HEK293 (cell line): ENCODE data around the gene CDX2.

Experiments
- CTCF ChIA-PET: fragments of 350-600 bp; formaldehyde crosslinking; extraction: SDS; loops from one replicate; lab custom pipeline; 2021; ENCODE audit warnings: antibody characterized with exemption; lab: Yijun Ruan, JAX
- POLR2A ChIA-PET: fragments of 300-600 bp; formaldehyde crosslinking; extraction: SDS; loops from one replicate; lab custom pipeline; 2020; ENCODE audit warnings: antibody characterized with exemption, inconsistent platforms; lab: Yijun Ruan, JAX
- H3K27ac ChIP-seq: fragments of 200-500 bp; sonication (Bioruptor generic); 2 replicates; pipeline ENCODE4 v1.5.1; 2014; ENCODE audit warnings: low read depth, low read length, control low read depth, inconsistent platforms; ENCODE audit errors: extremely low read depth
- H3K36me3 ChIP-seq, 2 experiments: fragments of 200-500 bp in 1 of 2; sonication (Bioruptor generic) in 1 of 2; 1 replicate in 1 of 2; 2 replicates in 1 of 2; pipeline ENCODE4 v1.5.1; 2014 to 2017; ENCODE audit warnings: inconsistent platforms in 2 of 2, low read length in 2 of 2; ENCODE audit not compliant: control insufficient read depth in 2 of 2, insufficient read depth in 1 of 2
- H3K4me1 ChIP-seq: fragments of 200-500 bp; sonication (Bioruptor generic); 2 replicates; pipeline ENCODE4 v1.5.1; 2014; ENCODE audit warnings: mild to moderate bottlenecking, low read length, inconsistent platforms; ENCODE audit not compliant: control insufficient read depth, insufficient read depth
- H3K4me3 ChIP-seq: 2 replicates; pipeline ENCODE4 v1.5.1; 2011; ENCODE audit warnings: low read depth, mild to moderate bottlenecking, control low read depth, low read length, moderate library complexity
- H3K9me3 ChIP-seq: fragments of 200-500 bp; sonication (Bioruptor generic); 2 replicates; pipeline ENCODE4 v1.5.1; 2014; ENCODE audit warnings: low read depth, low read length, inconsistent platforms; ENCODE audit not compliant: control insufficient read depth, insufficient read depth
- AEBP2 ChIP-seq: fragments of 450-650 bp; formaldehyde crosslinking; IDR thresholded peaks from 2 replicates; pipeline ENCODE4 v1.5.1; 2016; ENCODE audit warnings: missing biosample characterization, missing genetic modification characterization, borderline replicate concordance
- MEIS1 ChIP-seq: sonication (generic); formaldehyde crosslinking; IDR thresholded peaks from 2 replicates; pipeline ENCODE4 v1.8.1; 2022; ENCODE audit warnings: missing genetic modification reagents, mild to moderate bottlenecking, borderline replicate concordance
- PATZ1 ChIP-seq: fragments of 450-650 bp; formaldehyde crosslinking; IDR thresholded peaks from 2 replicates; pipeline ENCODE4 v1.5.1; 2016; ENCODE audit warnings: missing biosample characterization, missing genetic modification characterization
- PRDM2 ChIP-seq: fragments of 450-650 bp; formaldehyde crosslinking; IDR thresholded peaks from 2 replicates; pipeline ENCODE4 v1.5.1; 2016; ENCODE audit warnings: missing biosample characterization, missing genetic modification characterization, borderline replicate concordance
- SP7 ChIP-seq: fragments of 450-650 bp; formaldehyde crosslinking; IDR thresholded peaks from 2 replicates; pipeline ENCODE4 v1.5.1; 2016; ENCODE audit warnings: missing biosample characterization, missing genetic modification characterization
- YY2 ChIP-seq: fragments of 450-650 bp; formaldehyde crosslinking; IDR thresholded peaks from 2 replicates; pipeline ENCODE4 v1.5.1; 2016; ENCODE audit warnings: missing biosample characterization, missing genetic modification characterization
- ZBTB7A ChIP-seq: fragments of 450-650 bp; formaldehyde crosslinking; IDR thresholded peaks from 2 replicates; pipeline ENCODE4 v1.5.1; 2016; ENCODE audit warnings: low read depth, missing biosample characterization, missing genetic modification characterization
- ZNF132 ChIP-seq: fragments of 450-650 bp; formaldehyde crosslinking; IDR thresholded peaks from 2 replicates; pipeline ENCODE4 v1.5.1; 2017; ENCODE audit warnings: missing biosample characterization, missing genetic modification characterization, borderline replicate concordance
- ZNF23 ChIP-seq: fragments of 450-650 bp; formaldehyde crosslinking; IDR thresholded peaks from 2 replicates; pipeline ENCODE4 v1.5.1; 2016; ENCODE audit warnings: missing biosample characterization, missing genetic modification characterization, borderline replicate concordance
- ZNF426 ChIP-seq: fragments of 450-650 bp; formaldehyde crosslinking; IDR thresholded peaks from 2 replicates; pipeline ENCODE4 v1.5.1; 2017; ENCODE audit warnings: missing biosample characterization, missing genetic modification characterization, mild to moderate bottlenecking, inconsistent platforms, moderate library complexity
- ZNF518A ChIP-seq: fragments of 450-650 bp; formaldehyde crosslinking; conservative IDR thresholded peaks from 2 replicates; pipeline ENCODE4 v1.5.1; 2016; ENCODE audit warnings: low read depth, missing biosample characterization, missing genetic modification characterization
- ZNF549 ChIP-seq: fragments of 450-650 bp; IDR thresholded peaks from 2 replicates; pipeline ENCODE4 v1.5.1; 2018; ENCODE audit warnings: missing biosample characterization, missing genetic modification characterization, mild to moderate bottlenecking, inconsistent platforms, moderate library complexity
- ZNF664 ChIP-seq: fragments of 450-650 bp; formaldehyde crosslinking; IDR thresholded peaks from 2 replicates; pipeline ENCODE4 v1.5.1; 2016; ENCODE audit warnings: missing biosample characterization, missing genetic modification characterization
- TF ChIP-seq, protein P1 (sequence below): fragments of 450-650 bp; formaldehyde crosslinking; IDR thresholded peaks from 2 replicates; pipeline ENCODE4 v1.5.1; 2016; ENCODE audit warnings: missing biosample characterization, missing genetic modification characterization

The CDX2 gene

DNA sequence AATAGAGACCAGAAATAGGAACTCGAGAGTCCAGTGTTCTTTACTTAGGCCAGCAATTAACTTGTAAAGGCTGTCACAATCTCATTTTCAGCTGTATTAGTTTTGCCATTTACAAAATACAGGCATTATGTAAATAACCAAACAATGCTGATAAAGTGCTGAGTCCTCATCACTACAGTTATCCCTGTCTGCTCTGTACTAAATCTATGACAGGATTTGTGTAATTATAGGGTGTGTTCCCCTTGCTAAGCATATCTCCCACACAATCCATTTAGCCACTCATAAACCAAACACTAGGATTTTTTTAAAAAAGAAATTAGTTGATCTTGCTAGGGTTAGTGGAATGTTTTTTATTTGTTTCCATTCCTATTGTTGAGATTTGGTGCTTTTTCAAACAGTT lies 26.1 kb downstream of the CDX2 start:
- ChIA-PET POLR2A (no interaction called here), CTCF (interaction anchor here (0.7 to 2.0 kb wide), 5 partner anchors 11 to 606 kb away, joined by 3 to 7 read pairs (median 3); partner anchors contain the start of gene PDX1)
- TF ChIP-seq YY2 (tag by site-specific recombination) (no peak), SP7 (tag by site-specific recombination) (peak; percentile 74; the same call in 1 of the 2 replicates), PATZ1 (tag by site-specific recombination) (no peak), ZNF664 (tag by site-specific recombination) (no peak), ZNF549 (tag by site-specific recombination) (no peak)
- Histone ChIP-seq H3K4me1 (no peaks in the 10 kb centered on the region), H3K36me3 (no peaks in the 10 kb centered on the region), H3K9me3 (no peaks in the 10 kb centered on the region), H3K27ac (no peak overlapping the region), H3K4me3 (no peak overlapping the region)

GRCh38 chr13:27933580-27934328 lies 35.4 kb downstream of the CDX2 start:
- H3K4me3 ChIP-seq: no peak overlapping the region
- H3K36me3 ChIP-seq: no peaks in the 10 kb centered on the region
- H3K9me3 ChIP-seq: no peaks in the 10 kb centered on the region
- CTCF ChIA-PET: interaction anchor here (0.8 kb wide), 1 partner anchor 356 kb away, joined by 3 read pairs; no protein-coding TSS in a partner anchor
- POLR2A ChIA-PET: no interaction called here
- H3K27ac ChIP-seq: no peak overlapping the region
- no peaks in the 10 kb centered on the region for H3K4me1 ChIP-seq
- TF ChIP-seq MEIS1 (CRISPR knock-in tag): no peak
- TF ChIP-seq, protein P1, sequence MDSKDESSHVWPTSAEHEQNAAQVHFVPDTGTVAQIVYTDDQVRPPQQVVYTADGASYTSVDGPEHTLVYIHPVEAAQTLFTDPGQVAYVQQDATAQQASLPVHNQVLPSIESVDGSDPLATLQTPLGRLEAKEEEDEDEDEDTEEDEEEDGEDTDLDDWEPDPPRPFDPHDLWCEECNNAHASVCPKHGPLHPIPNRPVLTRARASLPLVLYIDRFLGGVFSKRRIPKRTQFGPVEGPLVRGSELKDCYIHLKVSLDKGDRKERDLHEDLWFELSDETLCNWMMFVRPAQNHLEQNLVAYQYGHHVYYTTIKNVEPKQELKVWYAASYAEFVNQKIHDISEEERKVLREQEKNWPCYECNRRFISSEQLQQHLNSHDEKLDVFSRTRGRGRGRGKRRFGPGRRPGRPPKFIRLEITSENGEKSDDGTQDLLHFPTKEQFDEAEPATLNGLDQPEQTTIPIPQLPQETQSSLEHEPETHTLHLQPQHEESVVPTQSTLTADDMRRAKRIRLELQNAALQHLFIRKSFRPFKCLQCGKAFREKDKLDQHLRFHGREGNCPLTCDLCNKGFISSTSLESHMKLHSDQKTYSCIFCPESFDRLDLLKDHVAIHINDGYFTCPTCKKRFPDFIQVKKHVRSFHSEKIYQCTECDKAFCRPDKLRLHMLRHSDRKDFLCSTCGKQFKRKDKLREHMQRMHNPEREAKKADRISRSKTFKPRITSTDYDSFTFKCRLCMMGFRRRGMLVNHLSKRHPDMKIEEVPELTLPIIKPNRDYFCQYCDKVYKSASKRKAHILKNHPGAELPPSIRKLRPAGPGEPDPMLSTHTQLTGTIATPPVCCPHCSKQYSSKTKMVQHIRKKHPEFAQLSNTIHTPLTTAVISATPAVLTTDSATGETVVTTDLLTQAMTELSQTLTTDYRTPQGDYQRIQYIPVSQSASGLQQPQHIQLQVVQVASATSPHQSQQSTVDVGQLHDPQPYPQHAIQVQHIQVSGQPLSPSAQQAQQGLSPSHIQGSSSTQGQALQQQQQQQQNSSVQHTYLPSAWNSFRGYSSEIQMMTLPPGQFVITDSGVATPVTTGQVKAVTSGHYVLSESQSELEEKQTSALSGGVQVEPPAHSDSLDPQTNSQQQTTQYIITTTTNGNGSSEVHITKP (tag by site-specific recombination): no peak
- TF ChIP-seq AEBP2: no peak
- TF ChIP-seq ZNF132: no peak
- no peak for TF ChIP-seq ZNF426
- TF ChIP-seq PRDM2 (tag by site-specific recombination): no peak
- no peak for TF ChIP-seq ZNF23 (tag by site-specific recombination)
- TF ChIP-seq ZNF518A (tag by site-specific recombination): no peak
- no peak for TF ChIP-seq ZBTB7A
